ENCODE results near the gene ENO4.

Gene ENO4

DNA sequence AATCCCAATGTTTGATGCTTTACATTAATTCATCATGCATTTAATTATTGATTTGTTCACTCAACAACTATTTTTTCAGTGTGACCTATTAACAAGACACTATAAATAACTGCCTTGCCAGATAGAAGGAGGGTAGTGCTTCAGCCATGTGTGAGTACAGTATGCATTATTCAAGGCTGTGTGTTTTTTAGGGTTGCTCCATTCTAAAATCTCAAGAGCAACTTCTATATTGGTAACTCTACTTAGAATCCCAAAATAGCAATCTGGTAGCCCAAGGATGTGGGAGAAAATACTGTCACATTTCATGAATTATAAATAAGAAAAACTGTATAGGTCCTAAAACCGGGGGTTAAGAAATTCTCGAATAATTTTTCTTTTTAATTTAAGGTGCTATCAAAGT is 69.9 kb downstream of the ENO4 start:
- no peak for DNase-seq

DNA sequence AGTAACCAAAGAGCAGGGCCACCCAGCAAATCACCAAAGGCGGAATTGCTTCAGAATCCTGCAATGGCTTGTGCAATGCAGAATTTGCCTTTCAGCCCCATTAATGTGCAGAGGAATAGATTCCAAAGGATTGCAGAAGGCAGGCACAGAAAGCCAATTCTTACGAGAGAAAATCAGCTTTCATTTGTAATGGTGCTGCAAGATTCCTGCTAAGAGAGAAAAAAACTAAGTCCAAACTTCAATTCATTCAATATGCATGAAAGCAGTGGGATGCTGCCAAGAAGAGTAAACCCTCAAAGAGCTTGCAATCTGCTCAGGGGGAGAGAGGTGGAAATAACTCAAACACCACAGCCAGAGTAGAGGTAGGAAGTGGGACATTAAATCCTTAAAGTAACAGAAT is 70.4 kb downstream of the ENO4 start:
- no peak for DNase-seq

DNA sequence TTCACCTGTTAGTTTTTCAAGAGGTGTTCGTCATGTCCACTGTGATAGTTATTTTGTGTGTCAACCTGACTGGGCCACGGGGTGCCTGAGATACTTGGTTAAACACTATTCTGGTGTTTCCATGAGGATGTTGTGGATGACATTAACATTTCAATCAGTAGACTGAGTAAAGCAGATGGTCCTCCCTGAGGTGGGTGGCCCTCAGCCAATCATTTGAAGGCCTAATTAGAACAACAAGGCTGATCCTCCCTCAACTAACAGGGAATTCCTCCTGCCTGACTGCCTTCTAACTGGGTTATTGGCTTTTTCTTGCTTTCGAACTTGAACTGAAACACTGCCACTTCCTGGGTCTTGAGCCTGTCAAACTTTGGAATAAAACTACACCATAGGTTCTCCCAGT is 75.8 kb downstream of the ENO4 start:
- no peak for DNase-seq

DNA sequence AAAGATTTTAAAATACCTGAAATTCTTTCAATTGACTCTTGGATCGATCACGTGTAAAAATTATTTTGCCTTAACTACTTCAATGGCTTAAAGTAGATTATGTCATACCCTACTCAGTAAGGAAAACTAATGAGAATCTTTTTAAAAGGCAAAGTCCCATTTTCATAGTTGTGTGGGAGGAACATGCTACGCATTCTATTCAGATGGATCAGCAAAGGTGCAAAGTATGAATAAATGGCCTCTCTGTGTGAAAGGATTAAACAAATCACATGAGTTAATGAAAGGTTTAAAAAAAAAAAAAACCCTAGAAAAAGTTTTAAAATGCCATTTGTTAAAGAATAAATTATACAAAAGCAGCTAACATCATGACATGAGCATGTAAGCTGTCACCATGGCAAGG is 77.1 kb downstream of the ENO4 start:
- DNase-seq: no peak

DNA sequence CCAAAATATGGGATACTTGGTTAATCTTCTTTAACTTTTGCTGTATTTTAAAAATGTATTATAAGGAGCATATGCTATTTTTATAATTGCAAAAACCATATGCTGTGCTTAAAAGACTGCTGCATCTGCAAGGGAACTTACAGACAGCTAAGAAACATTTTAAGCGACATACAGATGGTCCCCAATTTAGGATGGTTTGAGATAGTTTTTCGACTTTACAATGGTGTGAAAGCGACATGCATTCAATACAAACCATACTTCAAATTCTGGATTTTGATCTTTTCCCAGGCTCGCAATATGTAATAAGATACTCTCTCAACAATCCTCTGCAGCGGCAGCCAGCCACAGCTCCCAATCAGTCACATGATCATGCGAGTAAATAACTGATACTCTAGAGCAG is 82.5 kb downstream of the ENO4 start:
- DNase-seq: no peak

All from activated naive CD4-positive, alpha-beta T cell (primary cell).